Daoy (cell line): ENCODE data around the gene PLXNA4. TPM values are rescaled to one million over a fixed set of nuclear protein-coding genes. Genes with fewer than 3 reads are reported as not detected.

Experiments used
- DNase-seq: peaks from one replicate; pipeline ENCODE4 v3.0.0-alpha.2; 2015; ENCODE audit warnings: low read depth
- total RNA-seq: library from RNA; depleted of rRNA; stranded (reverse); fragments of >200 nt; shearing (Covaris generic); gene quantifications from 2 replicates; pipeline ENCODE4 v1.2.3, GENCODE V29; 2014

The PLXNA4 gene
- total RNA-seq, 1 experiment from 2014 or later: 0.69 TPM

DNA sequence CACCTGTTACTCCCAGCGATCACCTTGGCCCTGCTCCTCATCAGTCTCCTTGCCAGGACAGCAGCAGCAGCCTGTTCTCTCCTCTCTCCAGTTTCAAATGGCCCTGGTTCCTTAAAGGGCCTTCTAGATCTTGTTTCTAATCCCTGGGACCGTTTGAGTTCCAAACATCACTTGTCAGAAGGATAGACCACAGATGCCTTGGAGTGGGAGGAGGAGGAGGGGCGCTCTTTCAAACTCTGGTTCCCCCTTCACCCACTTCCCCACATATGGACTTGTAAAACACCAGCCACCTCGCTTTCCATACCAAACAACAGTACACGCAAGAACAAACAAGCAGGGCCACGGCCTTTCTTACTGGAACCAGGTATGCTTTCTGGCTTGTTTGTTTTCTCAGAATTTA, 104.8 kb downstream of the PLXNA4 start:
- no peak for DNase-seq

DNA sequence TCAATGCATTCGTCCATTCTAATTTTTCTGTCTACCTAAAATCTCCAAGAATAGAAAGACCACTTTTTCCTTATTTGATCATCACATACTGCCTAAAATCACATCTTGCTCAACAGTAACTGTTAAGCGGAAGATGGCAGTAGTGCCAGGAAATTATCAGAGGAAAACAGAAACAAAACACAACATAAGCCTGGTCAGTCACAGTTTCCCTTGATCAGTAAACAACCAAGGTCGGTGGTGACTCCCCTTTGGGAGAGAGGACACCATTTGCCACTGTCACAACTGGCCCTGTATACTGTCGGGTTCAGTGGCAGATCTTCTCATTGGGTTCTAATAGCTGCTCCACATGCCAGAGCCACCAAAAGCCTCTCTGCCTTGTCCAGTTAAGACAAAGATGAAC, 106.6 kb downstream of the PLXNA4 start:
- DNase-seq: no peak

DNA sequence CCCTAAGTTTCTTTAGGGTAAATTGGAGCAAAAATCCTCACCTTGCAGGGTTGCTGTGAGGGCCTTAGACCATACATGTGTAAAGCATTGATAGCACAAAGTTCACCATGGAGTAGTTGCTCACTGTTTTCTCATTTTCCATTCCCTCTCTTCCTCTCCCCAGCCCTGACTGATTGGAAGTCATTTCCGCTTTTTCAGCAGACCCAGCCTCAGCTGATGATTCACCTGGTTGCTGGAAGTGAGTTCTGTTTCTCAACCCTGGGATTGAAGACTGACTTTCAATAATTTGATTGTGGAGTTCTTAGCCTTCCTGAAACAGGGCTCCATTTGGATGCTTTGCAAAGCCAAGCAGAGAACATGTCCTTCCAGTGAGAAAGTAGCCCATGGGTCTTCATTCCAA, 107.0 kb downstream of the PLXNA4 start:
- DNase-seq: peak; percentile 77

DNA sequence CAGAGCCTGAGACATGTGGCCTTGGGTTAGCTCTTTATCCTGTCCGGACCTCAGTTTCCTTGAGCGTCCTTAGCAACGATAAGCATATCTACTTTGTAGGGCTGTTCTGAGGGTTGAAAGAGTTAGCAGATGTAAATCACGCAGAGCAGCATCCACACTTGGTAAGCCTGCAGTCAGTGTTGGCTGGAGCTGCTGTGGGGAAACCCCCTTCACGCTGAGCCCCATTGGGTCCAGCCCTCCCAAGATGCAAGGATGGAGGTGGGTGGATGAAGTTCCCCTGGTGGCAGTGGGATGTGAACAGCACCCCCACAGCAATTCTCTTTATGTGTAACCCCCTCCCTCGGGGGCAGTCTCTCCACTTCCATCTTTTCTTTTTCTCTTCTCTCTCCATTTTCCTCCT, 109.9 kb downstream of the PLXNA4 start:
- DNase-seq: no peak

DNA sequence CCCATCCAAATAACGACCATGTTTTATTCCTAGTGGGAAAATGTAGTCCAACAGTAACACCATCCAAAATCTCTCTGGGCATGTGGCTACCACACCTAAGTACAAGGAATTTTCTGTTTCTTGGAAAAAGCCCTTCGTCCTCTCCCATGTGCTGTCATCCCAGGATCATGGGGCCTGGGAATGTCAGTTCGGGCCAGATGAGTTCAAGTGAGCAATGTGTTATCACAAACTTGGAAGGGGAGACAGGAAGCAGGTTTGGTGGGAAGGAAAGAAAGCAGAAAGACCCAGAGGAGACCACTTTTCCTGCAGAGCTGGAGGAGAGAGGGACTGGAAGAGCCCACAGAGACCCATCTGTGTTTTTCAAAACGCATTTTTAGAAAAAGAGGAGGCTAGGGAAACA, 110.8 kb downstream of the PLXNA4 start:
- DNase-seq: no peak

DNA sequence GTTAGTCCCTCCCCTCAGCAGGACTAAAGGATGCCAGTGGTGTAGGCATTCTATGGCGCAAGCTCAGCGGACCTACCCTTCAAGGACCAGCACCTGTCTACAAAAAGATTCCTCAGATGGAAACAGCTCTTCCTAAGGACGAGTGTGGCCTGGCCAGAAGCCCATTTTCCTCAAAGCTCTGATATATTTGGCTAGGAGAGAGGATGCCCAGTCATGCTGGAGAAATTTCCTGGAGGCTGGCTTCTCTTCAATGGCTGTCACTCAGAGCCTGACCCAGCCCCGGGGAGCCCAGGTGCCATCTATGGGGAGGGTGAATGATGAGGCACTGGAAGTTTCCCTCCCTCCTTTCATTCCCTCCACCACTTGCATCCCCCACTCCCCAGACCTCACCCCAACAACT, 111.5 kb downstream of the PLXNA4 start:
- peak; percentile 91 for DNase-seq

DNA sequence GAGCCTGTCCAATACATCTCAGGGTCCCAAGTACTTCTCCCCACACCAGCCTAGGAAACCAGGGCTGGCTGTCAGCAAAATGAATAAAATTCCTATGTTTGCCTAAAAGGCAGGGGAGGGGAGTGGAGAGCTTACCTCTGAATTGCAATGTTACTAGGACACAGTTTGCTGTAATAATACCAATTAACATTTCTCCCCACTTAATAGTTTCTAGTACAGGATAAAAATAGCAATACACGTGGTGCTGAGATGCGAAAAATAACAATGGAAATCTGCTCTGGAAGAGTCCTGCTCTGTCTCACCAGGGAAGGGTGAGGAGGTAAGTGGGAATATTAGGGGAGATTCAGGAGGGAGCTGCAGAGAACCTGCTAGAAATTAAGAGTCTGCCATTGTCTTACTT, 112.3 kb downstream of the PLXNA4 start:
- no peak for DNase-seq

GRCh38 chr7:132462478-132462877, 113.8 kb downstream of the PLXNA4 start:
- DNase-seq: no peak

GRCh38 chr7:132461032-132461592, 115.2 kb downstream of the PLXNA4 start:
- no peak for DNase-seq

DNA sequence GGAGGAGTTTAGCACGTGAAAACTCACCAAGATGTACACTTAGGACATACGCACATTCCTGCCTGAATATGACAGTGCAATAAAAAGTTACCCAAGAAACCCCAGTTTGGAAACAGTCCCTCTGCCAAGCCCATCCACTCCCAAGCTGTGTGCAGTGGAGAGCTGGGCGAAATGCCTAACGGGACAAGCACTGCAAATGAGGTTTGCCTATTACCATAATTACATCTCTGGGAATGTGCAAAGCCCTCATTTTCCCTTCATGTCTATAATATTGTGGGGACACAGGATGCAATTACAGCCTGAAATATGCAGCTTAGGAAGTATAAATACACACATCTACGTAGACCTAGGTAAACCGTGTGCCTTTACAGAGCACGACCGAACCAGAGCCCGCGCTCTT, 117.5 kb downstream of the PLXNA4 start:
- DNase-seq: no peak

- no peak for DNase-seq
Measured at GRCh38 chr7:132457658-132458057, 118.6 kb downstream of the PLXNA4 start.

- DNase-seq: no peak
Measured at GRCh38 chr7:132456418-132456817, 119.9 kb downstream of the PLXNA4 start.

GRCh38 chr7:132455378-132455777, 120.9 kb downstream of the PLXNA4 start:
- peak; percentile 69 for DNase-seq

GRCh38 chr7:132453826-132454225, 122.4 kb downstream of the PLXNA4 start:
- DNase-seq: no peak

GRCh38 chr7:132451161-132451560, 125.1 kb downstream of the PLXNA4 start:
- DNase-seq: no peak

DNA sequence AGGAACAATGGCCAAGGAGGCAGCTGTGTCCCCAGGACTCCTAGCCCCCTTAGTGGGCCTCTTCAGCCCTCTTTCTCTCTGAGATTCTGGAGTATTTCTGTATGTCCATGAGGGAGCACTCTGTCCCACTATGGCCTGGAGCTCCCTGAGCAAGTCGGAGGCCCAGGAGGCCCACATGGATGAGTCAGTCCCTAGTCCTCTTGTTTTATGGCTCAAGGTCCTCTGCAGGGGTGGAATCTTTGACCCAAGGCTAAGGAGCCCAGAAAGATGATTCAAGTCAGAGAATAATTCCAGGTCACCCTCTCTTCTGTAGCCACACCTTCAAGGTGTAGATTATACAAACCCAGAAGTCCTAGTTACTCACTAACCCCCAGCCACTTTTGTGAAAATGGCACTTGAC, 125.6 kb downstream of the PLXNA4 start:
- no peak for DNase-seq

- no peak for DNase-seq
Measured at GRCh38 chr7:132450188-132450587, 126.1 kb downstream of the PLXNA4 start.

- DNase-seq: no peak
Measured at GRCh38 chr7:132446666-132447278, 129.5 kb downstream of the PLXNA4 start.

DNA sequence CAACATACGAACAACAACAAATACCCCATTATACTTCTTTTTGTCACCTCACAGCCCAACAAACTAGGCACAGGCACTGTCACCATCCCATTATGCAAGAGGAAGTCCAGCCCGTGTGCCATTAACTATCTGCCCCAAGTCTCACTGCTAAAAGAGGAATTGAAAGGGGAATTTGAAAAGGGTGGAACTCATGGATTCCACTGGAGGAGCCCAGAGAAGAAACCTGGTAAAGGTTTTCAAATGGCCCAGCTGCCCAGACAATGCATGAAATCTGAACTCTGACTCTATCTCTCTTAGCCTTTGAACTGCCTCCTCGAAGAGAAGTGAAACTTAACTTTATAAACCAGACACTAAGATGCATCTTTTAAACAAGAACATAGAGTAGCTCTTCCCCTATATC, 130.0 kb downstream of the PLXNA4 start:
- no peak for DNase-seq

DNA sequence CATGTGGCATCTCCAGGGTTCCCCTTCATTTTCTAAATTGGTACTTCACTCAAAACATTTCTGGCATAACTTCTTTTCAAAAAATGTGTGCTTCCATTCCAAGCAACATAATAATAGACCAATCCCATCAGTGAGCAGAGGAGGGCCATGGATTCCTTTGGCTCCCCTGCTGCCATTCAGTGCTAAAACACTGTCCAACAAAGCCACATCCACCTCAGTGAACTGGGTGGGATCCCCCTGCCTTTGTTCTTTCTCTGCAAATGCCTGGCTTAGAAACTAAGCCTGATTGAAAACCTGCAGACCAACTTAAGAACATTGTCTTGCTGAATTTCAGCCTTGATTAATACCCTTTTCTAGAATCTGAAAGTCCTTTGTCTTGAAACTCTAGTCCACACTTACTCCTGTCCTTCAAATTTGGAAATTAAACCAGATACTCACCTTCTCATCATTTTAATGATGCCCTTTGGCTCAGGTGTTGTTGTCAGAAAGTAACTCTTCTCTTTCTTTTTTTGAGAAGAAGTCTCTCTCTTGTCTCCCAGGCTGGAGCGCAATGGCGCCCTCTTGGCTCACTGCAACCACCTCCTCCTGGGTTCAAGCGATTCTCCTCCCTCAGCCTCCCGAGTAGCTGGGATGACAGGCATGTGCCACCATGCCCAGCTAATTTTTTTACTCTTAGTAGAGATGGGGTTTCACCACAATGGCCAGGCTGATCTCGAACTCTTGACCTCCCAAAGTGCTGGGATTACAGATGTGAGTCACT, 132.3 kb downstream of the PLXNA4 start:
- no peak for DNase-seq

GRCh38 chr7:132441935-132442334, 134.3 kb downstream of the PLXNA4 start:
- no peak for DNase-seq

DNA sequence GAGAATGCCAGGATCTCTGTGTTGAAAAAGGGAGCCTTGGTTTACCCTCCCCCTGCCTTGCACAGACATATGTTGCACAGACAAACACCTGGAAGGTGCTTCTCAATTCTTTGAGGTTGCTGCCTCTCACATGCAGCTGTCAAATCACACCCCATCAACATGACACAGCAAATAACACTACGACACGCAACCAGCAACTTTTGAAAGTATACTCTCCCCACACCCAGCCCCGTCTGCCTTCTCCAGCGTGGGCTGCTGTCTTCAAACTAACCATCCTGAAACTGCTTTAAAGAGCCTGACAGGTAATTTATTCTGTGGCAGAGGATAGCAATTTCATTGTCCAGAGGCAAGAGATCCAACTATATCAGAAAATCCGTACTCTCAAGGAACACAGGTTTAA, 136.1 kb downstream of the PLXNA4 start:
- no peak for DNase-seq

DNA sequence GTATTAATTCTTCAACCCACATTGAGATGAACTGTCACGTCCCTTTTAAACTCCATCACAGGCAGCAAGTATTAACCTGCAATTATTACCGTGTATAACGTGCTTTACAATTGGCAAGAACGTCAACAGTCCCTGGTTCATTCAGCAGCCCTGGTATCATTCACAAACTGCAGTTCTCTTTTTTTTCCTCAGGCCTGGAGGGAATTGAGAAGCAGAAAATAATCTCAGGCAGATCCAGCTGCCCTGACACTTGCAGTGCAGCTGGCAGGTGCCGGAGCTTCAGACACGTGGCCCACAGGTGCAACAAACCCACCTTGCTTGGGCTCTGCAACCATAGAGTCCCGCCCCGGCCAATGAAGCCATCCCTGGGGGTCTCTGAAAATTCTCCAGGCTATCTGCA, 137.3 kb downstream of the PLXNA4 start:
- no peak for DNase-seq
